Stomach (tissue), 9 donors: Measurements from ENCODE around the gene ZNF32. TPM values are rescaled to one million over a fixed set of nuclear protein-coding genes. Genes with fewer than 3 reads are reported as not detected.
"Not testable (repeated sequence)": the region's sequence is repeated elsewhere in the genome, so short reads cannot be mapped to it uniquely, and the experiment has no call there.

Source experiments
- DNase-seq, 2 donors: peaks; one replicate each; pipeline versions ENCODE4 v3.0.0 to v3.0.0-alpha.2; 2013 to 2019
- H3K27ac ChIP-seq, 5 donors: fragments of 200-600 bp in 4 of 5; sonication (generic) in 4 of 5; one replicate each; pipeline ENCODE4 v1.5.1; 2013 to 2019; ENCODE audit warnings: mild to moderate bottlenecking in 1 of 5, moderate library complexity in 1 of 5
- H3K27me3 ChIP-seq, 3 donors: fragments of 200-600 bp; sonication (generic); one replicate each; pipeline ENCODE4 v1.5.1; 2017 to 2019; ENCODE audit warnings: mixed run types in 1 of 3
- H3K36me3 ChIP-seq, 4 donors: fragments of 200-600 bp; sonication (generic); 1 replicate in 3 of 4; 2 replicates in 1 of 4; pipeline ENCODE4 v1.5.1; 2016 to 2019
- H3K4me1 ChIP-seq, 4 donors: fragments of 200-600 bp; sonication (generic); one replicate each; pipeline ENCODE4 v1.5.1; 2016 to 2019
- H3K4me3 ChIP-seq, 4 donors: fragments of 200-600 bp; sonication (generic) in 3 of 4; one replicate each; pipeline ENCODE4 v1.5.1; 2016 to 2019; ENCODE audit warnings: mild to moderate bottlenecking in 1 of 4
- H3K9me3 ChIP-seq, 4 donors: fragments of 200-600 bp; sonication (generic); one replicate each; pipeline ENCODE4 v1.5.1; 2016 to 2019
- EP300 ChIP-seq: sonication (generic); formaldehyde crosslinking; IDR thresholded peaks from one replicate; pipeline ENCODE4 v1.6.1; 2017; ENCODE audit warnings: antibody characterized with exemption
- POLR2A ChIP-seq, 4 donors: fragments of 450-650 bp; IDR thresholded peaks; one replicate each; pipeline ENCODE4 v1.6.1; 2016; ENCODE audit warnings: antibody characterized with exemption in 4 of 4, control low read depth in 2 of 4, mild to moderate bottlenecking in 1 of 4, moderate library complexity in 1 of 4
- POLR2AphosphoS5 ChIP-seq, 3 donors: sonication (generic); formaldehyde crosslinking; IDR thresholded peaks; one replicate each; pipeline ENCODE4 v1.6.1; 2016; ENCODE audit warnings: antibody characterized with exemption in 3 of 3
- whole genome bisulfite sequencing, 5 donors: extraction: QIAGEN DNeasy Blood & Tissue Kit in 3 of 5; methylation state at CpG; one replicate each; pipeline versions ENCODE4 v1.1.5 to v1.1.7; 2013 to 2018; 5-methylcytosine and 5-hydroxymethylcytosine counted together
- intact Hi-C: fragments of 100-400 bp; cut with DNase I; formaldehyde crosslinking; loops from one replicate; pipeline ENCODE4 v1.15.1; 2023; ENCODE audit warnings: low total_unique reads
- polyA plus RNA-seq, 3 donors: library from polyadenylated mRNA; stranded (reverse); fragments of 200-250 nt; gene quantifications; one replicate each; pipeline ENCODE4 v1.2.3, GENCODE V29; 2013
- total RNA-seq, 5 donors: library from RNA; depleted of rRNA; stranded (reverse); fragments of >200 nt; gene quantifications; one replicate each; pipeline versions ENCODE4 v1.1.0 to v1.2.3, GENCODE V29; 2014 to 2016
- TF ChIP-seq, protein P1 (sequence below), 7 experiments: fragments of 450-650 bp in 4 of 7; fragments of 200-600 bp in 3 of 7; sonication (generic) in 3 of 7; IDR thresholded peaks; one replicate each; pipeline ENCODE4 v1.5.1; 2016 to 2019; ENCODE audit warnings: antibody characterized with exemption in 7 of 7, control low read depth in 2 of 7, mild to moderate bottlenecking in 1 of 7
- donor health status: healthy with polysubstance abuse.
- donor health status: Bipolar disorder and iron deficiency.
- donor health status: healthy.

The ZNF32 gene
- total and polyA plus RNA-seq, 8 donors, result 8.7 to 75.9 (median 51.2) TPM

GRCh38 chr10:43607199-43607573 lies 41.5 kb downstream of the ZNF32 start:
- Histone ChIP-seq H3K9me3 (no peaks in the 10 kb centered on the region), H3K4me1 (peaks cover 9 to 17% (median 15%) of the 10 kb centered on the region in 4 donors), H3K4me3 (peak overlapping the region; percentile 82 to 96 (median 89)), H3K27ac (peak overlapping the region in 3 of 5 donors; percentile 77 to 88 (median 81)), H3K36me3 (peaks cover 6 to 35% (median 30%) of the 10 kb centered on the region in 4 donors), H3K27me3 (no peaks in the 10 kb centered on the region)
- 49 to 80% (median 57%) methylated on average over 10 of the region's 10 CpGs for WGBS, 5 donors
- no peak for DNase-seq
- no peak for TF ChIP-seq POLR2AphosphoS5 (IDR thresholded peaks at IDR 0.05)
- intact Hi-C loops, result no loop called here

DNA sequence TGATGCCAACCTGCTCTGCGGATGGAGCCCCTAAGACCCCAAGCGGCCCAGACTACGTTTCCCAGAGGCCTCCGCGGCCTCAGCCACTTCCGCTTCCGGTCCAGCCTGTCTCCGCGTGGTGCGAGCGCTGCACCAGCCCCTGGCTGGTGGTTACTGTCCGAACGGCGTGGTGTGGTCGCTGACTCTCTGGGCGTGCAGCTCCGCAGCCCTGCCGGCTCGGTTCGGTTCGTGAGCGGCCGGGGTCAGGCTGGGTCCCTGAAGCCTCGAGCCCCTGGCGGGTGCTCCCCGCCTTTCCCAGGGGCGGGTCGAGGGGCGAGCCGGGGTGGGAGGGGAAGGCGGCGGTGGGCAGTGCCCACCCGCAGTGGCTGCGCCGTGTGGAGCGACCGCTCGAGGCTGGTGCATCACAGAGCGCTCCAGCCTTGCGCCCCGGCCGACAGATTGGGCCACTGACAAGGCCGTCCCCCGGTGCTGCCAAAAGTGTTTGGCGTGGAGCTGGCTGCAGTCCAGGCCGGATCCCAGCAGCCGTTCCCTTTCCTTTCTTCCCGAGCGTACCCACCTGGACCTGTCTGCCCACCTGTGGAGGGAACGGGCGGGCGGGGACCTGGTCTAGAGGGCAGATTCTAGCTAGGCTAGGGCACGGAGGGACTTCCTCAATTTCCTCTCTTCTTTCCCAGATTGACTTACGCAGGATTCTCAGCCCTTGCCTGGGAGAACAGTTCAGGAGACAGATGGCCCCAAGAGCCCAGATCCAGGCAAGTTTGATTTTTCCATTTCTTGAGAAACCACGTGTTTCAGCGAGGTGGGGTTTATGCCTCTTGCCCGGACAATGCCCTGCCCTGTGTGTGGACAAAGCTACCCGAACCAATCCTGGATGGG lies 42.1 kb downstream of the ZNF32 start, which contains the start of gene ZNF485:
Gene ZNF485 (plus strand): TSS at position 116 of the 876 bp plus-strand sequence. CDS start 613 bp downstream, at position 729.
- WGBS, 5 donors, result 2 to 5% (median 3%) methylated on average over 23 to 58 of the region's 58 CpGs
- H3K36me3 ChIP-seq, result peaks cover 6 to 30% (median 27%) of the 10 kb centered on the region in 4 donors
- TF ChIP-seq, protein P1, sequence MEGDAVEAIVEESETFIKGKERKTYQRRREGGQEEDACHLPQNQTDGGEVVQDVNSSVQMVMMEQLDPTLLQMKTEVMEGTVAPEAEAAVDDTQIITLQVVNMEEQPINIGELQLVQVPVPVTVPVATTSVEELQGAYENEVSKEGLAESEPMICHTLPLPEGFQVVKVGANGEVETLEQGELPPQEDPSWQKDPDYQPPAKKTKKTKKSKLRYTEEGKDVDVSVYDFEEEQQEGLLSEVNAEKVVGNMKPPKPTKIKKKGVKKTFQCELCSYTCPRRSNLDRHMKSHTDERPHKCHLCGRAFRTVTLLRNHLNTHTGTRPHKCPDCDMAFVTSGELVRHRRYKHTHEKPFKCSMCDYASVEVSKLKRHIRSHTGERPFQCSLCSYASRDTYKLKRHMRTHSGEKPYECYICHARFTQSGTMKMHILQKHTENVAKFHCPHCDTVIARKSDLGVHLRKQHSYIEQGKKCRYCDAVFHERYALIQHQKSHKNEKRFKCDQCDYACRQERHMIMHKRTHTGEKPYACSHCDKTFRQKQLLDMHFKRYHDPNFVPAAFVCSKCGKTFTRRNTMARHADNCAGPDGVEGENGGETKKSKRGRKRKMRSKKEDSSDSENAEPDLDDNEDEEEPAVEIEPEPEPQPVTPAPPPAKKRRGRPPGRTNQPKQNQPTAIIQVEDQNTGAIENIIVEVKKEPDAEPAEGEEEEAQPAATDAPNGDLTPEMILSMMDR (IDR thresholded peaks at IDR 0.05), result peak in 1 of 7 experiments; percentile 27
- TF ChIP-seq EP300, result no peak
- TF ChIP-seq POLR2A (IDR thresholded peaks at IDR 0.05), result no peak
- TF ChIP-seq POLR2AphosphoS5 (IDR thresholded peaks at IDR 0.05), result peak in 2 of 3 donors; percentile 68 to 86

DNA sequence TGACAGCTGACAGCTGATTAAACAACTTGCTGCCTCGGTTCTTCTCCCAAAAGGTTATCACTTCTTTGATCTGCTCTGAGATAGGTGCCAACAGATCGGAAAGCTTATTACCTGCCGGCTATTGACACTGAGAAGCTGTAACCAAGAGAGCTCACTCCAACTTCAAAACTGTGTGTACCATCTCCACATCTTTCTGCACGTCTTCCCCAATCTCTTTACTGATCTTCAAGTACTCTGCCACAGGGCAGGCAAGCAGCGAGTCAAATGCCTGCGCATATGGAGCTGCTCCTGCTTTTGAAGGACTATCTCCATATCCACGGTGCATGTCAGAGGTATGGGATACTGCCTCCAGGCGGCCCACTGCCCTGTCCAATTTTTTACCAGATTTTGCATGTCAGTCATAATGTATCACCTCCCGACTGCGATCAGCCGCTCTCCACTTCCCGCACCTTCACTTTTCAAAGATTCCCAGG lies 42.8 kb downstream of the ZNF32 start:
- peak overlapping the region in 3 of 5 donors; percentile 81 to 88 (median 81) for H3K27ac ChIP-seq
- WGBS, 5 donors, result 48 to 58% (median 56%) methylated on average over 12 of the region's 12 CpGs

More for the DNA sequence above, 42.1 kb downstream of the ZNF32 start, which contains the start of gene ZNF485:
- peak; percentile 70 to 91 for DNase-seq
- H3K4me1 ChIP-seq, result peaks cover 9 to 17% (median 15%) of the 10 kb centered on the region in 4 donors
- H3K27ac ChIP-seq, result peak within 1 kb of the TSS; percentile 28 to 88 (median 81)
- H3K9me3 ChIP-seq, result no peaks in the 10 kb centered on the region
- intact Hi-C loops, result no loop called here
- no peaks in the 10 kb centered on the region for H3K27me3 ChIP-seq
- H3K4me3 ChIP-seq, result peak within 1 kb of the TSS; percentile 82 to 96 (median 89)

DNA sequence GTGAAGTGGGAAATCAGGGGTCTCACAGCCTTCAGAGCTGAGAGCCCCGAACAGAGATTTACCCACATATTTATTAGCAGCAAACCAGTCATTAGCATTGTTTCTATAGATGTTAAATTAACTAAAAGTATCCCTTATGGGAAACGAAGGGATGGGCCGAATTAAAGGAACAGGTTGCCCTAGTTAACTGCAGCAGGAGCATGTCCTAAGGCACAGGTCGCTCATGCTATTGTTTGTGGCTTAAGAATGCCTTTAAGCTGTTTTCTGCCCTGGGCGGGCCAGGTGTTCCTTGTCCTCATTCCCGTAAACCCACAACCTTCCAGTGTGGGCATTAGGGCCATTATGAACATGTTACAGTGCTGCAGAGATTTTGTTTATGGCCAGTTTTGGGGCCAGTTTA lies 47.1 kb downstream of the ZNF32 start:
- H3K27me3 ChIP-seq, H3K9me3 ChIP-seq, intact Hi-C loops, H3K4me3 ChIP-seq, H3K36me3 ChIP-seq, DNase-seq, H3K27ac ChIP-seq, H3K4me1 ChIP-seq: not testable (repeated sequence)
- WGBS, 5 donors, result 88 to 91% (median 89%) methylated on average over 6 of the region's 6 CpGs

More for the DNA sequence above, 42.8 kb downstream of the ZNF32 start:
- peaks cover 9 to 17% (median 15%) of the 10 kb centered on the region in 4 donors for H3K4me1 ChIP-seq
- DNase-seq, result no peak
- peak overlapping the region; percentile 82 to 96 (median 89) for H3K4me3 ChIP-seq
- intact Hi-C loops, result no loop called here
- H3K27me3 ChIP-seq, result no peaks in the 10 kb centered on the region
- H3K36me3 ChIP-seq, result peaks cover 6 to 24% (median 20%) of the 10 kb centered on the region in 4 donors
- H3K9me3 ChIP-seq, result no peaks in the 10 kb centered on the region
- TF ChIP-seq POLR2A (IDR thresholded peaks at IDR 0.05) (no peak), POLR2AphosphoS5 (IDR thresholded peaks at IDR 0.05) (no peak), EP300 (no peak)
- TF ChIP-seq, protein P1 (IDR thresholded peaks at IDR 0.05), result no peak

DNA sequence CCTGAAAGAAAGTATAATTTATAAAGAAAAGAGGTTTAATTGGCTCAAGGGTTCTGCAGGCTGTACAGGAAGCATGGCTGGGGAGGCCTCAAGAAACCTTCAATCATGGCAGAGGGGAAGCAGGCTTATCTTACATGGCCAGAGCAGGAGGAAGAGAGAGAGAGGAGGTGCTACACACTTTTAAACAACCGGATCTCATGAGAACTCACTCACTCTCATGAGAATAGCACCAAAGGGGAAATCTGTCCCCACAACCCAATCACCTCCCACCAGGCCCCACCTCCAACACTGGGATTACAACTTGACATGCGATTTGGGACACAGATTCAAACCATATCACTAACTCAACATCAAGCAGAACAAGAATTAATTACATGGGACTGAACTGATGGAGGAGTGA lies 49.3 kb downstream of the ZNF32 start:
- H3K4me3 ChIP-seq, result no peak overlapping the region
- no peaks in the 10 kb centered on the region for H3K9me3 ChIP-seq
- DNase-seq, result no peak
- intact Hi-C loops, result no loop called here
- H3K27me3 ChIP-seq, result no peaks in the 10 kb centered on the region
- peaks cover 0 to 17% (median 12%) of the 10 kb centered on the region in 4 donors for H3K4me1 ChIP-seq
- no peaks in the 10 kb centered on the region for H3K36me3 ChIP-seq
- TF ChIP-seq, protein P1 (IDR thresholded peaks at IDR 0.05), result no peak
- TF ChIP-seq POLR2AphosphoS5 (IDR thresholded peaks at IDR 0.05) (no peak), EP300 (no peak)
- 63 to 84% (median 76%) methylated on average over 2 of the region's 2 CpGs for WGBS, 5 donors
- no peak overlapping the region for H3K27ac ChIP-seq
